Thyroid gland (tissue), 4 donors: Measurements from ENCODE around the gene GLIS2. TPM values are rescaled to one million over a fixed set of nuclear protein-coding genes. Genes with fewer than 3 reads are reported as not detected.

ENCODE experiments used
- DNase-seq, 2 donors: peaks; one replicate each; pipeline ENCODE4 v3.0.0-alpha.2; 2019
- H3K27ac ChIP-seq, 3 donors: fragments of 200-600 bp; sonication (generic); 1 replicate in 2 of 3; 2 replicates in 1 of 3; pipeline ENCODE4 v1.5.1; 2016 to 2019; ENCODE audit warnings: mild to moderate bottlenecking in 1 of 3, moderate library complexity in 1 of 3
- H3K27me3 ChIP-seq: fragments of 200-600 bp; sonication (generic); one replicate; pipeline ENCODE4 v1.5.1; 2019
- H3K36me3 ChIP-seq, 2 donors: fragments of 200-600 bp; sonication (generic); one replicate each; pipeline ENCODE4 v1.5.1; 2016 to 2019
- H3K4me1 ChIP-seq, 2 donors: fragments of 200-600 bp; sonication (generic); one replicate each; pipeline ENCODE4 v1.5.1; 2017 to 2019
- H3K4me3 ChIP-seq, 3 donors: fragments of 200-600 bp; sonication (generic); replicated peaks in 1 of 3; 1 replicate in 2 of 3; 2 replicates in 1 of 3; pipeline ENCODE4 v1.5.1; 2016; ENCODE audit warnings: mild to moderate bottlenecking in 1 of 3
- H3K9me3 ChIP-seq: fragments of 200-600 bp; sonication (generic); one replicate; pipeline ENCODE4 v1.5.1; 2017
- POLR2A ChIP-seq, 2 donors: fragments of 450-650 bp; IDR thresholded peaks; one replicate each; pipeline ENCODE4 v1.6.1; 2017; ENCODE audit warnings: antibody characterized with exemption in 2 of 2, mild to moderate bottlenecking in 2 of 2, moderate library complexity in 1 of 2
- WGBS, 2 donors: methylation state at CpG; one replicate each; pipeline ENCODE4 v1.1.5; 2017; 5-methylcytosine and 5-hydroxymethylcytosine counted together
- intact Hi-C: fragments of 100-400 bp; cut with DNase I; formaldehyde crosslinking; loops from one replicate; pipeline ENCODE4 v1.15.1; 2023
- total RNA-seq, 4 donors: library from RNA; depleted of rRNA; stranded (reverse); fragments of >200 nt; gene quantifications; one replicate each; pipeline ENCODE4 v1.2.3, GENCODE V29; 2016
- TF ChIP-seq, protein P1 (sequence below), 6 experiments: fragments of 200-600 bp in 3 of 6; fragments of 450-650 bp in 3 of 6; sonication (generic) in 3 of 6; IDR thresholded peaks; one replicate each; pipeline ENCODE4 v1.5.1; 2016 to 2019; ENCODE audit warnings: antibody characterized with exemption in 6 of 6, mild to moderate bottlenecking in 2 of 6, inconsistent platforms in 1 of 6, moderate library complexity in 1 of 6

The GLIS2 gene
- total RNA-seq, 4 donors from 2014 or later, result 5.5 to 7.6 (median 6.7) TPM

DNA sequence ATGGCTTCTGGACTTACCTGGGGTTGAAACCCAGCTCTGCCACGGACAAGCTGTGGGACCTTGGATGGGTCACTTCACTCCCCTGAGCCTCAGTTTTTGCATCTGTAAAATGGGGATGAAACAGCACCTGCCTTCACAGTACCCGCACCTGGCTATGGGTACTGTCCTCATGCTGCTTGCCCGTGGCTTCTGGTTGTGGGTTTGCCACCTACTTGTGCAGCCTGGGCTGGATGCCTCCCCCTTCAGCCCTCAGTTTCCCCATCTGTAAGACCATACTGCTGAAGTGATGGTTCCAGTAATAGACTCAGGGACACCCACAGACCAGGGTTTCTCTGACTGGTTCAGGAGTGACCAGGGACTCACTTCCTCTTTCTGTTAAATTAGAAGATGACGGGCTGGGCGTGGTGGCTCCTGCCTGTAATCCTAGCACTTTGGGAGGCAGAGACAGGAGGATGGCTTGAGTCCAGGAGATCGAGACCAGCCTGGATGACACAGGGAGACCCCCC lies 9.4 kb downstream of the GLIS2 start:
- WGBS, 2 donors, result 85 to 87% methylated on average over 5 to 6 of the region's 6 CpGs
- Histone ChIP-seq H3K36me3 (no peaks in the 10 kb centered on the region), H3K9me3 (no peaks in the 10 kb centered on the region), H3K27me3 (no peaks in the 10 kb centered on the region), H3K4me3 (no peak overlapping the region), H3K27ac (peak overlapping the region; percentile 81 to 95 (median 93)), H3K4me1 (peaks cover 62 to 87% of the 10 kb centered on the region in 2 donors)
- DNase-seq, result no peak
- intact Hi-C loops, result no loop called here
- TF ChIP-seq, protein P1, sequence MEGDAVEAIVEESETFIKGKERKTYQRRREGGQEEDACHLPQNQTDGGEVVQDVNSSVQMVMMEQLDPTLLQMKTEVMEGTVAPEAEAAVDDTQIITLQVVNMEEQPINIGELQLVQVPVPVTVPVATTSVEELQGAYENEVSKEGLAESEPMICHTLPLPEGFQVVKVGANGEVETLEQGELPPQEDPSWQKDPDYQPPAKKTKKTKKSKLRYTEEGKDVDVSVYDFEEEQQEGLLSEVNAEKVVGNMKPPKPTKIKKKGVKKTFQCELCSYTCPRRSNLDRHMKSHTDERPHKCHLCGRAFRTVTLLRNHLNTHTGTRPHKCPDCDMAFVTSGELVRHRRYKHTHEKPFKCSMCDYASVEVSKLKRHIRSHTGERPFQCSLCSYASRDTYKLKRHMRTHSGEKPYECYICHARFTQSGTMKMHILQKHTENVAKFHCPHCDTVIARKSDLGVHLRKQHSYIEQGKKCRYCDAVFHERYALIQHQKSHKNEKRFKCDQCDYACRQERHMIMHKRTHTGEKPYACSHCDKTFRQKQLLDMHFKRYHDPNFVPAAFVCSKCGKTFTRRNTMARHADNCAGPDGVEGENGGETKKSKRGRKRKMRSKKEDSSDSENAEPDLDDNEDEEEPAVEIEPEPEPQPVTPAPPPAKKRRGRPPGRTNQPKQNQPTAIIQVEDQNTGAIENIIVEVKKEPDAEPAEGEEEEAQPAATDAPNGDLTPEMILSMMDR (IDR thresholded peaks at IDR 0.05), result no peak
- no peak for TF ChIP-seq POLR2A (IDR thresholded peaks at IDR 0.05)

- H3K9me3 ChIP-seq, result no peaks in the 10 kb centered on the region
- H3K27ac ChIP-seq, result peak overlapping the region; percentile 34 to 88 (median 80)
- H3K4me1 ChIP-seq, result peaks cover 48 to 69% of the 10 kb centered on the region in 2 donors
- no peaks in the 10 kb centered on the region for H3K27me3 ChIP-seq
- H3K36me3 ChIP-seq, result peaks cover 0 to 4% of the 10 kb centered on the region in 2 donors
- intact Hi-C loops, result loop anchor here (2.0 kb wide), 1 partner anchor 39 kb away; no protein-coding TSS in a partner anchor
- WGBS, 2 donors, result 0 to 24% methylated on average over 2 to 3 of the region's 57 CpGs
- H3K4me3 ChIP-seq, result peak overlapping the region in 2 of 3 donors; percentile 29 to 36
- TF ChIP-seq, protein P1 (IDR thresholded peaks at IDR 0.05), result no peak
- TF ChIP-seq POLR2A (IDR thresholded peaks at IDR 0.05), result no peak
- DNase-seq, result peak; percentile 44 to 49
Observed at GRCh38 chr16:4327386-4328045, 11.6 kb downstream of the GLIS2 start.

GRCh38 chr16:4328046-4328781 lies 12.3 kb downstream of the GLIS2 start:
- WGBS, 2 donors, result 41 to 71% methylated on average over 5 of the region's 30 CpGs
- peaks cover 41 to 62% of the 10 kb centered on the region in 2 donors for H3K4me1 ChIP-seq
- TF ChIP-seq POLR2A (IDR thresholded peaks at IDR 0.05), result peak in 1 of 2 donors; percentile 40
- TF ChIP-seq, protein P1 (IDR thresholded peaks at IDR 0.05), result peak; percentile 31 to 72 (median 62)
- peak; percentile 90 to 92 for DNase-seq
- H3K9me3 ChIP-seq, result no peaks in the 10 kb centered on the region
- peak overlapping the region; percentile 34 to 88 (median 80) for H3K27ac ChIP-seq
- peaks cover 0 to 4% of the 10 kb centered on the region in 2 donors for H3K36me3 ChIP-seq
- no peaks in the 10 kb centered on the region for H3K27me3 ChIP-seq
- peak overlapping the region in 2 of 3 donors; percentile 29 to 36 for H3K4me3 ChIP-seq
- intact Hi-C loops, result loop anchor here (2.0 kb wide), 1 partner anchor 39 kb away; no protein-coding TSS in a partner anchor

GRCh38 chr16:4328782-4329775 lies 13.2 kb downstream of the GLIS2 start:
- no peaks in the 10 kb centered on the region for H3K9me3 ChIP-seq
- H3K4me3 ChIP-seq, result no peak overlapping the region
- H3K27ac ChIP-seq, result peak overlapping the region; percentile 34 to 88 (median 80)
- peaks cover 0 to 4% of the 10 kb centered on the region in 2 donors for H3K36me3 ChIP-seq
- WGBS, 2 donors, result 50 to 66% methylated on average over 11 of the region's 17 CpGs
- H3K4me1 ChIP-seq, result peaks cover 32 to 54% of the 10 kb centered on the region in 2 donors
- DNase-seq, result peak in 1 of 2 donors; percentile 24
- no peaks in the 10 kb centered on the region for H3K27me3 ChIP-seq
- TF ChIP-seq, protein P1 (IDR thresholded peaks at IDR 0.05), result no peak
- TF ChIP-seq POLR2A (IDR thresholded peaks at IDR 0.05), result no peak
- intact Hi-C loops, result loop anchor here (2.0 kb wide), 1 partner anchor 40 kb away; no protein-coding TSS in a partner anchor
